Measurements from ENCODE around the gene KLRC4. TPM values are rescaled to one million over a fixed set of nuclear protein-coding genes. Genes with fewer than 3 reads are reported as not detected.
"Not testable (repeated sequence)": the region's sequence is repeated elsewhere in the genome, so short reads cannot be mapped to it uniquely, and the experiment has no call there.

The KLRC4 gene
- total RNA-seq, 1 experiment from 2014 or later: not detected

DNA sequence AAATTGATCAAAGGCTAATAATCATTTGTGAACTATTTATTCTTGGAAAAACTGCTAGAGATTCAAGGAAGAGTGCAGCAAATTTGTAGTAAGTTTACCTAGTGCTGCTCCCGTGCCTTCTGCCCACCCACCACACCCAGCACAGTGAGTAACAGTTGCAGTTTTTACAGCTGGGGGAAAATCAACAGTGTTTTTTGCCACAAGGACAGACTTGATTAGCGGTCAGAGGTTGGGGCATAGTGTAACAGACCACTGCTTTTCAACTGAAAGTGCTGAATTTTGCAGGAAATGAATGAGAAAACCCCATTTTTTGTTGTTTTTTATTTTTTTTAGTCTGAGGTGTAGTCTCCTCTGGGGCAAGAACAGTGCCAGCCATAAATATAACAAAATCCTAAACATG is 12.3 kb downstream of the KLRC4 start (continued):
- TF ChIP-seq, protein P1, sequence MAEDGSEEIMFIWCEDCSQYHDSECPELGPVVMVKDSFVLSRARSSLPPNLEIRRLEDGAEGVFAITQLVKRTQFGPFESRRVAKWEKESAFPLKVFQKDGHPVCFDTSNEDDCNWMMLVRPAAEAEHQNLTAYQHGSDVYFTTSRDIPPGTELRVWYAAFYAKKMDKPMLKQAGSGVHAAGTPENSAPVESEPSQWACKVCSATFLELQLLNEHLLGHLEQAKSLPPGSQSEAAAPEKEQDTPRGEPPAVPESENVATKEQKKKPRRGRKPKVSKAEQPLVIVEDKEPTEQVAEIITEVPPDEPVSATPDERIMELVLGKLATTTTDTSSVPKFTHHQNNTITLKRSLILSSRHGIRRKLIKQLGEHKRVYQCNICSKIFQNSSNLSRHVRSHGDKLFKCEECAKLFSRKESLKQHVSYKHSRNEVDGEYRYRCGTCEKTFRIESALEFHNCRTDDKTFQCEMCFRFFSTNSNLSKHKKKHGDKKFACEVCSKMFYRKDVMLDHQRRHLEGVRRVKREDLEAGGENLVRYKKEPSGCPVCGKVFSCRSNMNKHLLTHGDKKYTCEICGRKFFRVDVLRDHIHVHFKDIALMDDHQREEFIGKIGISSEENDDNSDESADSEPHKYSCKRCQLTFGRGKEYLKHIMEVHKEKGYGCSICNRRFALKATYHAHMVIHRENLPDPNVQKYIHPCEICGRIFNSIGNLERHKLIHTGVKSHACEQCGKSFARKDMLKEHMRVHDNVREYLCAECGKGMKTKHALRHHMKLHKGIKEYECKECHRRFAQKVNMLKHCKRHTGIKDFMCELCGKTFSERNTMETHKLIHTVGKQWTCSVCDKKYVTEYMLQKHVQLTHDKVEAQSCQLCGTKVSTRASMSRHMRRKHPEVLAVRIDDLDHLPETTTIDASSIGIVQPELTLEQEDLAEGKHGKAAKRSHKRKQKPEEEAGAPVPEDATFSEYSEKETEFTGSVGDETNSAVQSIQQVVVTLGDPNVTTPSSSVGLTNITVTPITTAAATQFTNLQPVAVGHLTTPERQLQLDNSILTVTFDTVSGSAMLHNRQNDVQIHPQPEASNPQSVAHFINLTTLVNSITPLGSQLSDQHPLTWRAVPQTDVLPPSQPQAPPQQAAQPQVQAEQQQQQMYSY (CRISPR knock-in tag; IDR thresholded peaks at IDR 0.05): no peak
- TF ChIP-seq RELA (CRISPR knock-in tag; IDR thresholded peaks at IDR 0.05; ENCODE audit: borderline replicate concordance) (no peak), ETV6 (CRISPR knock-in tag; IDR thresholded peaks at IDR 0.05) (no peak), SOX15 (CRISPR knock-in tag; IDR thresholded peaks at IDR 0.05) (no peak), MYBL2 (CRISPR knock-in tag; IDR thresholded peaks at IDR 0.05) (no peak), IRF2 (CRISPR knock-in tag; IDR thresholded peaks at IDR 0.05; ENCODE audit: borderline replicate concordance, low read depth) (no peak), ZNF317 (CRISPR knock-in tag; IDR thresholded peaks at IDR 0.05; ENCODE audit: borderline replicate concordance, low read depth) (no peak), RORB (CRISPR knock-in tag; IDR thresholded peaks at IDR 0.05) (no peak), EMX1 (CRISPR knock-in tag; IDR thresholded peaks at IDR 0.05) (no peak), NFE2L1 (CRISPR knock-in tag; IDR thresholded peaks at IDR 0.05) (no peak), NR2C2 (CRISPR knock-in tag; IDR thresholded peaks at IDR 0.05) (no peak), ZBTB21 (CRISPR knock-in tag; IDR thresholded peaks at IDR 0.05; ENCODE audit: borderline replicate concordance) (no peak)
- TF ChIP-seq, protein P2, sequence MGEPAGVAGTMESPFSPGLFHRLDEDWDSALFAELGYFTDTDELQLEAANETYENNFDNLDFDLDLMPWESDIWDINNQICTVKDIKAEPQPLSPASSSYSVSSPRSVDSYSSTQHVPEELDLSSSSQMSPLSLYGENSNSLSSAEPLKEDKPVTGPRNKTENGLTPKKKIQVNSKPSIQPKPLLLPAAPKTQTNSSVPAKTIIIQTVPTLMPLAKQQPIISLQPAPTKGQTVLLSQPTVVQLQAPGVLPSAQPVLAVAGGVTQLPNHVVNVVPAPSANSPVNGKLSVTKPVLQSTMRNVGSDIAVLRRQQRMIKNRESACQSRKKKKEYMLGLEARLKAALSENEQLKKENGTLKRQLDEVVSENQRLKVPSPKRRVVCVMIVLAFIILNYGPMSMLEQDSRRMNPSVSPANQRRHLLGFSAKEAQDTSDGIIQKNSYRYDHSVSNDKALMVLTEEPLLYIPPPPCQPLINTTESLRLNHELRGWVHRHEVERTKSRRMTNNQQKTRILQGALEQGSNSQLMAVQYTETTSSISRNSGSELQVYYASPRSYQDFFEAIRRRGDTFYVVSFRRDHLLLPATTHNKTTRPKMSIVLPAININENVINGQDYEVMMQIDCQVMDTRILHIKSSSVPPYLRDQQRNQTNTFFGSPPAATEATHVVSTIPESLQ (CRISPR knock-in tag; IDR thresholded peaks at IDR 0.05): no peak
- TF ChIP-seq, protein P3, sequence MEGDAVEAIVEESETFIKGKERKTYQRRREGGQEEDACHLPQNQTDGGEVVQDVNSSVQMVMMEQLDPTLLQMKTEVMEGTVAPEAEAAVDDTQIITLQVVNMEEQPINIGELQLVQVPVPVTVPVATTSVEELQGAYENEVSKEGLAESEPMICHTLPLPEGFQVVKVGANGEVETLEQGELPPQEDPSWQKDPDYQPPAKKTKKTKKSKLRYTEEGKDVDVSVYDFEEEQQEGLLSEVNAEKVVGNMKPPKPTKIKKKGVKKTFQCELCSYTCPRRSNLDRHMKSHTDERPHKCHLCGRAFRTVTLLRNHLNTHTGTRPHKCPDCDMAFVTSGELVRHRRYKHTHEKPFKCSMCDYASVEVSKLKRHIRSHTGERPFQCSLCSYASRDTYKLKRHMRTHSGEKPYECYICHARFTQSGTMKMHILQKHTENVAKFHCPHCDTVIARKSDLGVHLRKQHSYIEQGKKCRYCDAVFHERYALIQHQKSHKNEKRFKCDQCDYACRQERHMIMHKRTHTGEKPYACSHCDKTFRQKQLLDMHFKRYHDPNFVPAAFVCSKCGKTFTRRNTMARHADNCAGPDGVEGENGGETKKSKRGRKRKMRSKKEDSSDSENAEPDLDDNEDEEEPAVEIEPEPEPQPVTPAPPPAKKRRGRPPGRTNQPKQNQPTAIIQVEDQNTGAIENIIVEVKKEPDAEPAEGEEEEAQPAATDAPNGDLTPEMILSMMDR (IDR thresholded peaks at IDR 0.05): no peak

DNA sequence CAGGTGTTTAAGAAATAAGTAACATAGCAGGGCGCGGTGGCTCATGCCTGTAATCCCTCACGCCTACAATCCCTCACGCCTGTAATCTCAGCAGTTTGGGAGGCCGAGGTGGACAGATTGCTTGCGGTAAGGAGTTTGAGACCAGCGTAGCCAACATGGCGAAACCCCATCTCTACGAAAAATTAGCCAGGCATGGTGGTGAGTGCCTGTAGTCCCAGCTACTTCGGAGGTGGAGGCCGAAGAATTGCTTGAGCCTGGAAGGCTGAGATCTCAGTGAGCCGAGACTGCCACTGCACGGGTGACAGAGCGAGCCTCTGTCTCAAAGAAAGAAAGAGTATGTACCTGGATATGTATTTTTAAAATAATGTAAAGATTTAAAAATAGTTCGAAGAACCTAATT is 13.4 kb downstream of the KLRC4 start:
- H3K27ac Mint-ChIP-seq; POLR2A ChIA-PET; H3K9me3 Mint-ChIP-seq; H3K27me3 Mint-ChIP-seq (ENCODE audit: low read depth); H3K36me3 Mint-ChIP-seq; H3K4me3 Mint-ChIP-seq; DNase-seq (ENCODE audit: low spot score); CTCF ChIA-PET: not testable (repeated sequence)
- ATAC-seq: peak; percentile 34
- H3K4me1 Mint-ChIP-seq: peaks cover 24% of the 10 kb centered on the region

DNA sequence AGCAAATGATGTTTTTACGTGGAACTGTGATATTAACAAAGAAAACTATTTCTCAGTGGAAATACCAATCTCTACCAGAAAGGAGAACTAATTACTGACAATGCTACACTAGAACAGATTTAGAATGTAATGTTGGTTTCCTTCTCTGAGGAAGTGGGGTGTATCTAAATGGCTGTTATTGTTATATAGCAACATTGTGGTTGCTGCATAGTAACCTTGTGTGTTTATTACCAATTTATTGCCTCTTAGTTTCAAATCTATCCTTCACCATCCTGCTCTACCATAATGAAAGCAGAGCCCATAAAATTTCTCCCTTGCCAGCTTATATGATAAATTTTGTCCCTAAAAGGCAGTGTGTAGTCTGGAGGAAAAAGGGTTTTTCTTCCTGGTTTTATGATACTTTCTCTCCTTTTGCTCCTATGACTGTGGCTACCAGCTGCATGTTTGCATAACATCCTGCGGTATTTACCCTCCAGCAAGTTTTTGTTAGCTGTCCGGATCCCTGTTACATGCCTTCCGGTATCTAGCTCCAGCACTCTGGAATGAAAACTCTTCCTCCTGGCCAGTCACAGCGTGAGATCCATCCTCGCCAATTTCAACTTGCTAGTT is 14.1 kb downstream of the KLRC4 start:
- ATAC-seq (peak; percentile 81), DNase-seq (ENCODE audit: low spot score) (peak; percentile 25)
- H3K9me3 Mint-ChIP-seq: no peaks in the 10 kb centered on the region
- H3K36me3 Mint-ChIP-seq: no peaks in the 10 kb centered on the region
- H3K27me3 Mint-ChIP-seq (ENCODE audit: low read depth): no peaks in the 10 kb centered on the region
- peaks cover 24% of the 10 kb centered on the region for H3K4me1 Mint-ChIP-seq
- ChIA-PET CTCF (no interaction called here), POLR2A (no interaction called here)
- no peak overlapping the region for H3K4me3 Mint-ChIP-seq
- TF ChIP-seq, protein P4, sequence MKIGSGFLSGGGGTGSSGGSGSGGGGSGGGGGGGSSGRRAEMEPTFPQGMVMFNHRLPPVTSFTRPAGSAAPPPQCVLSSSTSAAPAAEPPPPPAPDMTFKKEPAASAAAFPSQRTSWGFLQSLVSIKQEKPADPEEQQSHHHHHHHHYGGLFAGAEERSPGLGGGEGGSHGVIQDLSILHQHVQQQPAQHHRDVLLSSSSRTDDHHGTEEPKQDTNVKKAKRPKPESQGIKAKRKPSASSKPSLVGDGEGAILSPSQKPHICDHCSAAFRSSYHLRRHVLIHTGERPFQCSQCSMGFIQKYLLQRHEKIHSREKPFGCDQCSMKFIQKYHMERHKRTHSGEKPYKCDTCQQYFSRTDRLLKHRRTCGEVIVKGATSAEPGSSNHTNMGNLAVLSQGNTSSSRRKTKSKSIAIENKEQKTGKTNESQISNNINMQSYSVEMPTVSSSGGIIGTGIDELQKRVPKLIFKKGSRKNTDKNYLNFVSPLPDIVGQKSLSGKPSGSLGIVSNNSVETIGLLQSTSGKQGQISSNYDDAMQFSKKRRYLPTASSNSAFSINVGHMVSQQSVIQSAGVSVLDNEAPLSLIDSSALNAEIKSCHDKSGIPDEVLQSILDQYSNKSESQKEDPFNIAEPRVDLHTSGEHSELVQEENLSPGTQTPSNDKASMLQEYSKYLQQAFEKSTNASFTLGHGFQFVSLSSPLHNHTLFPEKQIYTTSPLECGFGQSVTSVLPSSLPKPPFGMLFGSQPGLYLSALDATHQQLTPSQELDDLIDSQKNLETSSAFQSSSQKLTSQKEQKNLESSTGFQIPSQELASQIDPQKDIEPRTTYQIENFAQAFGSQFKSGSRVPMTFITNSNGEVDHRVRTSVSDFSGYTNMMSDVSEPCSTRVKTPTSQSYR (CRISPR knock-in tag; IDR thresholded peaks at IDR 0.05): no peak
- TF ChIP-seq ZNF423 (CRISPR knock-in tag; IDR thresholded peaks at IDR 0.05) (no peak), FOXK1 (CRISPR knock-in tag; IDR thresholded peaks at IDR 0.05) (no peak), SP1 (CRISPR knock-in tag; conservative IDR thresholded peaks at IDR 0.05) (no peak), KAT7 (CRISPR knock-in tag; IDR thresholded peaks at IDR 0.05; ENCODE audit: borderline replicate concordance) (no peak), SOX15 (CRISPR knock-in tag; IDR thresholded peaks at IDR 0.05) (no peak)
- TF ChIP-seq, protein P5, sequence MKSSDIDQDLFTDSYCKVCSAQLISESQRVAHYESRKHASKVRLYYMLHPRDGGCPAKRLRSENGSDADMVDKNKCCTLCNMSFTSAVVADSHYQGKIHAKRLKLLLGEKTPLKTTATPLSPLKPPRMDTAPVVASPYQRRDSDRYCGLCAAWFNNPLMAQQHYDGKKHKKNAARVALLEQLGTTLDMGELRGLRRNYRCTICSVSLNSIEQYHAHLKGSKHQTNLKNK (CRISPR knock-in tag; IDR thresholded peaks at IDR 0.05): no peak
- peak overlapping the region; percentile 75 for H3K27ac Mint-ChIP-seq

DNA sequence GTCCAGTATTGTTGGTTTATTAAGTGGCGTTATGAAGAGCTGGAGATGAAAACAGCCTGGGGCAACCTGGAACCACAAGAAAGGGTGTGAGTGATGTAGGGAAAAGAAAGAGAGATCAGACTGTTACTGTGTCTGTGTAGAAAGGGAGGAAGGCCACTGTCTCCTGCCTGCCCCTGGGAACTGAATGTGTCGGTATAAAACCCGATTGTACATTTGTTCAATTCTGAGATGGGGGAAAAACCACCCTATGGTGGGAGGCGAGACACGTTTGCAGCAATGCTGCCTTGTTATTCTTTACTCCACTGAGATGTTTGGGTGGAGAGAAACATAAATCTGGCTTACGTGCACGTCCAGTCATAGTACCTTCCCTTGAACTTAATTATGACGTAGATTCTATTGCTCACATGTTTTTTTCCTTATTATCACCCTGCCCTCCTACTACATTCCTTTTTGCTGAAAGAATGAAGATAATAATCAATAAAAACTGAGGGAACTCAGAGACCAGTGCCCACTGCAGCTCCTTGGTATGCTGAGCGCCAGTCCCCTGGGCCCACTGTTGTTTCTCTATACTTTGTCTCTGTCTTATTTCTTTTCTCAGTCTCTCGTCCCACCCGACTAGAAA is 14.9 kb downstream of the KLRC4 start:
- H3K27me3 Mint-ChIP-seq (ENCODE audit: low read depth); ATAC-seq; H3K9me3 Mint-ChIP-seq; H3K4me3 Mint-ChIP-seq; H3K36me3 Mint-ChIP-seq; CTCF ChIA-PET; POLR2A ChIA-PET; DNase-seq (ENCODE audit: low spot score): not testable (repeated sequence)
- peak overlapping the region; percentile 71 for H3K27ac Mint-ChIP-seq
- peaks cover 24% of the 10 kb centered on the region for H3K4me1 Mint-ChIP-seq

All from WTC11 (cell line).